ENCODE results near the gene RIMOC1.

- TF ChIP-seq RAD21 (IDR thresholded peaks at IDR 0.05 in 1 of 2, conservative IDR thresholded peaks at IDR 0.05 in 1 of 2; ENCODE audit: low read depth in 2 of 2, low read length in 2 of 2): no peak
- no peak for TF ChIP-seq CTCF (IDR thresholded peaks at IDR 0.05; ENCODE audit: control extremely low read depth in 1 of 3, insufficient read depth in 1 of 3, low read depth in 1 of 3, low read length in 3 of 3)
- no peak for TF ChIP-seq SUZ12 (IDR thresholded peaks at IDR 0.05; ENCODE audit: low read length)
- TF ChIP-seq CBX8 (IDR thresholded peaks at IDR 0.05; ENCODE audit: borderline replicate concordance, low read depth, low read length): no peak
- TF ChIP-seq KDM5A (IDR thresholded peaks at IDR 0.05; ENCODE audit: low read length): no peak
- TF ChIP-seq ASH2L (IDR thresholded peaks at IDR 0.05; ENCODE audit: low read length): no peak
Observed at GRCh38 chr5:41882765-41883164, 21.4 kb upstream of the RIMOC1 start.

All from H1 (cell line).